DND-41 (cell line): ENCODE results near the gene RNFT2.

ENCODE experiments used
- ATAC-seq: fragments of 200-7000 bp; cut with Tn5 transposase; 3 replicates; pipeline ENCODE4 v1.9.1; 2021; ENCODE audit warnings: low read depth; ENCODE audit not compliant: insufficient read depth
- DNase-seq: peaks from one replicate; pipeline ENCODE4 v3.0.0-alpha.2; 2020
- H2AFZ ChIP-seq: 2 replicates; pipeline ENCODE4 v1.6.0; 2012; ENCODE audit warnings: low read depth, low read length
- H3K27ac ChIP-seq: 2 replicates; pipeline ENCODE4 v1.5.1; 2012; ENCODE audit warnings: low read length, inconsistent platforms
- H3K27me3 ChIP-seq: fragments of 200-600 bp; sonication (generic); 2 replicates; pipeline ENCODE4 v1.6.0; 2012; ENCODE audit warnings: low read length, mild to moderate bottlenecking, inconsistent platforms; ENCODE audit not compliant: insufficient read depth, poor library complexity
- H3K36me3 ChIP-seq: 2 replicates; pipeline ENCODE4 v1.5.1; 2012; ENCODE audit warnings: low read length, inconsistent platforms; ENCODE audit not compliant: insufficient read depth
- H3K4me1 ChIP-seq: 2 replicates; pipeline ENCODE4 v1.5.1; 2012; ENCODE audit warnings: mild to moderate bottlenecking, low read length; ENCODE audit not compliant: insufficient read depth
- H3K4me2 ChIP-seq: 2 replicates; pipeline ENCODE4 v1.6.0; 2012; ENCODE audit warnings: mild to moderate bottlenecking, moderate library complexity, low read length, inconsistent platforms; ENCODE audit not compliant: insufficient read depth
- H3K4me3 ChIP-seq, 2 experiments: fragments of 200-600 bp in 1 of 2; shearing (Covaris generic) in 1 of 2; 2 replicates each; pipeline ENCODE4 v1.5.1; 2012 to 2016; ENCODE audit warnings: inconsistent platforms in 2 of 2, low read length in 2 of 2, mild to moderate bottlenecking in 2 of 2, low read depth in 1 of 2, moderate library complexity in 1 of 2
- H3K79me2 ChIP-seq: 2 replicates; pipeline ENCODE4 v1.6.0; 2012; ENCODE audit warnings: low read length, inconsistent platforms; ENCODE audit not compliant: insufficient read depth
- H3K9ac ChIP-seq: 2 replicates; pipeline ENCODE4 v1.6.0; 2012; ENCODE audit warnings: low read depth, mild to moderate bottlenecking, inconsistent platforms, low read length, moderate library complexity
- H3K9me3 ChIP-seq: 2 replicates; pipeline ENCODE4 v1.5.1; 2012; ENCODE audit warnings: low read length, moderate library complexity, mild to moderate bottlenecking, inconsistent platforms; ENCODE audit not compliant: insufficient read depth, severe bottlenecking
- H4K20me1 ChIP-seq: 2 replicates; pipeline ENCODE4 v1.6.0; 2012; ENCODE audit warnings: low read length; ENCODE audit not compliant: insufficient read depth
- EZH2 ChIP-seq: IDR thresholded peaks from 3 replicates; pipeline ENCODE4 v1.6.1; 2012; ENCODE audit warnings: borderline replicate concordance, low read depth, mild to moderate bottlenecking, moderate library complexity, low read length, inconsistent platforms; ENCODE audit not compliant: severe bottlenecking
- TF ChIP-seq, protein P1 (sequence below): IDR thresholded peaks from 2 replicates; pipeline ENCODE4 v1.5.1; 2012; ENCODE audit warnings: borderline replicate concordance, low read length, moderate library complexity, mild to moderate bottlenecking; ENCODE audit not compliant: poor library complexity, severe bottlenecking; ENCODE audit errors: extremely low read depth

Gene RNFT2

DNA sequence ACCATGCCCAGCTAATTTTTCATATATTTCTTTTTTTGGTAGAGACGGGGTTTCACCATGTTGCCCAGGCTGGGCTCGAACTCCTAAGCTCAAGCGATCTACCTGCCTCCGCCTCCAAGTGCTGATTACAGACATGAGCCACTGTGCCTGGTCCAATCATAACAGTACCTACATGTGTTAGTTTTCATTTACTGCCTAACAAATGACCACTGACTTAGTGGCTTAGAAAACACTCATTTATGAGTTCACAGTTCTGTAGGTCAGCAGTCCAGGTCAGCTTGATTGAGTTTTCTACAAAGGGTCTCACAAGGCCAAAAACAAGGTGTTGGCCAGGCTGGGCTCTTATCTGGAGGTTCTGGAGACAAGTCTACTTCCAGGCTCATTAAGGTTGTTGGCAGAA, 60.6 kb downstream of the RNFT2 start:
- peaks cover 20% of the 10 kb centered on the region; the same call in 1 of the 2 replicates for H3K36me3 ChIP-seq
- no peak overlapping the region for H2AFZ ChIP-seq
- no peak overlapping the region for H3K4me2 ChIP-seq
- no peak overlapping the region for H3K4me3 ChIP-seq
- no peaks in the 10 kb centered on the region for H4K20me1 ChIP-seq
- DNase-seq, result no peak
- no peak overlapping the region for H3K27ac ChIP-seq
- H3K27me3 ChIP-seq, result no peaks in the 10 kb centered on the region
- TF ChIP-seq EZH2, result no peak
- TF ChIP-seq, protein P1, sequence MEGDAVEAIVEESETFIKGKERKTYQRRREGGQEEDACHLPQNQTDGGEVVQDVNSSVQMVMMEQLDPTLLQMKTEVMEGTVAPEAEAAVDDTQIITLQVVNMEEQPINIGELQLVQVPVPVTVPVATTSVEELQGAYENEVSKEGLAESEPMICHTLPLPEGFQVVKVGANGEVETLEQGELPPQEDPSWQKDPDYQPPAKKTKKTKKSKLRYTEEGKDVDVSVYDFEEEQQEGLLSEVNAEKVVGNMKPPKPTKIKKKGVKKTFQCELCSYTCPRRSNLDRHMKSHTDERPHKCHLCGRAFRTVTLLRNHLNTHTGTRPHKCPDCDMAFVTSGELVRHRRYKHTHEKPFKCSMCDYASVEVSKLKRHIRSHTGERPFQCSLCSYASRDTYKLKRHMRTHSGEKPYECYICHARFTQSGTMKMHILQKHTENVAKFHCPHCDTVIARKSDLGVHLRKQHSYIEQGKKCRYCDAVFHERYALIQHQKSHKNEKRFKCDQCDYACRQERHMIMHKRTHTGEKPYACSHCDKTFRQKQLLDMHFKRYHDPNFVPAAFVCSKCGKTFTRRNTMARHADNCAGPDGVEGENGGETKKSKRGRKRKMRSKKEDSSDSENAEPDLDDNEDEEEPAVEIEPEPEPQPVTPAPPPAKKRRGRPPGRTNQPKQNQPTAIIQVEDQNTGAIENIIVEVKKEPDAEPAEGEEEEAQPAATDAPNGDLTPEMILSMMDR, result no peak
- peaks cover 18% of the 10 kb centered on the region for H3K9me3 ChIP-seq
- ATAC-seq, result no peak
- H3K9ac ChIP-seq, result no peak overlapping the region
- peaks cover 18% of the 10 kb centered on the region for H3K4me1 ChIP-seq
- H3K79me2 ChIP-seq, result no peaks in the 10 kb centered on the region

DNA sequence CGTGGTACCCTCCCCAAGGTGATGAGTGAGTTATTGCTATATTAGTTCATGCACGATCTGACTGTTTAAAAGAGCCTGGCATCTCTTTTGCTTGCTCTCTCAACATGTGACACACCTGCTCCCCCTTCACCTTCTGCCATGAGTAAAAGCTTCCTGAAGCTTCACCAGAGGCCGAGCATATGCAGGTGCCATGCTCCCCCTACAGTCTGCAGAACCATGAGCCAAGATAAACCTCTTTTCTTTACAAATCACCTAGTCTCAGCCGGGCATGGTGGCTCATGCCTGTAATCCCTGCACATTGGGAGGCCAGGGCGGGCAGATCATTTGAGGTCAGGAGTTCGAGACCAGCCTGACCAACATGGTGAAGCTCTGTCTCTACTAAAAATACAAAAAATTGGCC, 61.8 kb downstream of the RNFT2 start:
- Histone ChIP-seq H3K79me2 (no peaks in the 10 kb centered on the region), H4K20me1 (no peaks in the 10 kb centered on the region), H3K9me3 (peaks cover 18% of the 10 kb centered on the region), H3K4me1 (peaks cover 30% of the 10 kb centered on the region), H3K9ac (no peak overlapping the region), H3K4me3 (no peak overlapping the region), H3K27ac (no peak overlapping the region), H3K4me2 (no peak overlapping the region), H3K36me3 (peaks cover 20% of the 10 kb centered on the region; the same call in 1 of the 2 replicates), H2AFZ (no peak overlapping the region), H3K27me3 (no peaks in the 10 kb centered on the region)
- ATAC-seq (no peak), DNase-seq (no peak)
- TF ChIP-seq, protein P1, result no peak
- TF ChIP-seq EZH2, result no peak

GRCh38 chr12:116800918-116801317, 62.8 kb downstream of the RNFT2 start:
- Histone ChIP-seq H3K4me1 (peaks cover 35% of the 10 kb centered on the region), H3K36me3 (peaks cover 20% of the 10 kb centered on the region; the same call in 1 of the 2 replicates), H4K20me1 (no peaks in the 10 kb centered on the region), H3K4me3 (no peak overlapping the region), H3K4me2 (no peak overlapping the region), H3K27me3 (no peaks in the 10 kb centered on the region), H2AFZ (no peak overlapping the region), H3K27ac (peak overlapping the region; percentile 15; the same call in 1 of the 2 replicates), H3K9me3 (peaks cover 18% of the 10 kb centered on the region), H3K9ac (no peak overlapping the region), H3K79me2 (no peaks in the 10 kb centered on the region)
- no peak for DNase-seq
- no peak for ATAC-seq
- TF ChIP-seq, protein P1, result no peak
- no peak for TF ChIP-seq EZH2

GRCh38 chr12:116802018-116802417, 63.9 kb downstream of the RNFT2 start:
- ATAC-seq, result no peak
- H3K27ac ChIP-seq, result peak overlapping the region; percentile 69

More at GRCh38 chr12:116802018-116802417, 63.9 kb downstream of the RNFT2 start:
- H3K9ac ChIP-seq, result no peak overlapping the region; the same call in 1 of the 2 replicates
- TF ChIP-seq EZH2, result no peak
- TF ChIP-seq, protein P1, result no peak
- H3K4me1 ChIP-seq, result peaks cover 35% of the 10 kb centered on the region
- H2AFZ ChIP-seq, result no peak overlapping the region
- H3K36me3 ChIP-seq, result peaks cover 20% of the 10 kb centered on the region; the same call in 1 of the 2 replicates
- no peaks in the 10 kb centered on the region for H4K20me1 ChIP-seq
- H3K79me2 ChIP-seq, result no peaks in the 10 kb centered on the region
- no peaks in the 10 kb centered on the region for H3K27me3 ChIP-seq
- peaks cover 18% of the 10 kb centered on the region for H3K9me3 ChIP-seq
- H3K4me3 ChIP-seq, result no peak overlapping the region
- no peak overlapping the region for H3K4me2 ChIP-seq
- DNase-seq, result no peak
